Neural cell (in vitro differentiated cells): ENCODE results near the gene RAP1GAP2. TPM values are rescaled to one million over a fixed set of nuclear protein-coding genes. Genes with fewer than 3 reads are reported as not detected.

Source experiments
- H2AFZ ChIP-seq: fragments of 200-600, 300-800 bp; sonication (generic), shearing (Covaris generic); 2 replicates; pipeline ENCODE4 v1.6.0; 2014; ENCODE audit warnings: low read depth, mild to moderate bottlenecking, antibody characterized with exemption, low read length, moderate library complexity
- H3F3A ChIP-seq: fragments of 200-600 bp; shearing (Covaris generic); 2 replicates; pipeline ENCODE4 v1.6.1; 2016; ENCODE audit warnings: mild to moderate bottlenecking, moderate library complexity, mixed read lengths, antibody characterized with exemption, low read length; ENCODE audit not compliant: insufficient read depth, poor library complexity, severe bottlenecking
- H3K27ac ChIP-seq: fragments of 200-600, 300-800 bp; sonication (generic), shearing (Covaris generic); 2 replicates; pipeline ENCODE4 v1.5.1; 2014; ENCODE audit warnings: mild to moderate bottlenecking, low read length, moderate library complexity
- H3K27me3 ChIP-seq: fragments of 300-800, 200-600 bp; sonication (generic), shearing (Covaris generic); 2 replicates; pipeline ENCODE4 v1.6.0; 2014; ENCODE audit warnings: mild to moderate bottlenecking, low read depth, low read length, moderate library complexity; ENCODE audit not compliant: insufficient read depth
- H3K36me3 ChIP-seq: fragments of 300-800, 200-600 bp; sonication (generic), shearing (Covaris generic); 2 replicates; pipeline ENCODE4 v1.5.1; 2014; ENCODE audit warnings: mild to moderate bottlenecking, antibody characterized with exemption, low read length, moderate library complexity; ENCODE audit not compliant: insufficient read depth
- H3K4me2 ChIP-seq: fragments of 300-800, 200-600 bp; sonication (generic), shearing (Covaris generic); 2 replicates; pipeline ENCODE4 v1.6.0; 2014; ENCODE audit warnings: mild to moderate bottlenecking, low read length
- H3K4me3 ChIP-seq: fragments of 300-800, 200-600 bp; sonication (generic), shearing (Covaris generic); 2 replicates; pipeline ENCODE4 v1.5.1; 2014; ENCODE audit warnings: mild to moderate bottlenecking, low read length, moderate library complexity
- H3K79me2 ChIP-seq: fragments of 200-600 bp; shearing (Covaris generic); replicated peaks from 2 replicates; pipeline ENCODE4 v1.6.0; 2014; ENCODE audit warnings: mild to moderate bottlenecking, low read length, moderate library complexity; ENCODE audit not compliant: insufficient read depth
- H3K9ac ChIP-seq: fragments of 300-800, 200-600 bp; sonication (generic), shearing (Covaris generic); 2 replicates; pipeline ENCODE4 v1.6.1; 2016; ENCODE audit warnings: mild to moderate bottlenecking, low read length, mixed read lengths
- H3K9me2 ChIP-seq: fragments of 200-600 bp; shearing (Covaris generic); 2 replicates; pipeline ENCODE4 v1.6.1; 2016; ENCODE audit warnings: mild to moderate bottlenecking, low read length, mixed read lengths; ENCODE audit not compliant: insufficient read depth
- H3K9me3 ChIP-seq: fragments of 200-600, 300-800 bp; sonication (generic), shearing (Covaris generic); 2 replicates; pipeline ENCODE4 v1.6.1; 2016; ENCODE audit warnings: mild to moderate bottlenecking, mixed run types, low read length, moderate library complexity, mixed read lengths
- H4K20me1 ChIP-seq: fragments of 200-600 bp; shearing (Covaris generic); 2 replicates; pipeline ENCODE4 v1.6.1; 2016; ENCODE audit warnings: mild to moderate bottlenecking, mixed run types; ENCODE audit not compliant: insufficient read depth
- EP300 ChIP-seq: fragments of 450-650 bp; conservative IDR thresholded peaks from 2 replicates; pipeline ENCODE4 v1.6.1; 2014; ENCODE audit warnings: antibody characterized with exemption, mild to moderate bottlenecking, moderate library complexity; ENCODE audit not compliant: poor library complexity, severe bottlenecking
- EZH2 ChIP-seq: fragments of 200-600, 300-800 bp; shearing (Covaris generic), sonication (generic); IDR thresholded peaks from 2 replicates; pipeline ENCODE4 v1.6.1; 2014; ENCODE audit warnings: antibody characterized with exemption, low read length, borderline replicate concordance, mild to moderate bottlenecking; ENCODE audit not compliant: insufficient read depth, poor library complexity, severe bottlenecking
- MXI1 ChIP-seq: fragments of 450-650 bp; conservative IDR thresholded peaks from 2 replicates; pipeline ENCODE4 v1.6.1; 2014; ENCODE audit warnings: antibody characterized with exemption, mild to moderate bottlenecking; ENCODE audit not compliant: poor library complexity, severe bottlenecking
- POLR2AphosphoS5 ChIP-seq: IDR thresholded peaks from 2 replicates; pipeline ENCODE4 v1.6.1; 2012
- RAD21 ChIP-seq: fragments of 450-650 bp; conservative IDR thresholded peaks from 2 replicates; pipeline ENCODE4 v1.6.1; 2014; ENCODE audit warnings: antibody characterized with exemption, mild to moderate bottlenecking, moderate library complexity
- SMC3 ChIP-seq: fragments of 450-650 bp; conservative IDR thresholded peaks from 2 replicates; pipeline ENCODE4 v1.6.1; 2014; ENCODE audit warnings: antibody characterized with exemption, mild to moderate bottlenecking, moderate library complexity; ENCODE audit not compliant: poor library complexity
- TAF1 ChIP-seq: IDR thresholded peaks from 2 replicates; pipeline ENCODE4 v1.6.1; 2012; ENCODE audit warnings: low read depth
- polyA plus RNA-seq: library from polyadenylated mRNA; depleted of rRNA; stranded (reverse); fragments of >200 nt; gene quantifications from 2 replicates; pipeline ENCODE4 v1.2.3, GENCODE V29; 2014
- TF ChIP-seq, protein P1 (sequence below): fragments of 450-650 bp; IDR thresholded peaks from 2 replicates; pipeline ENCODE4 v1.5.1; 2014; ENCODE audit warnings: antibody characterized with exemption, mild to moderate bottlenecking, moderate library complexity; ENCODE audit not compliant: poor library complexity, severe bottlenecking
- TF ChIP-seq, protein P2 (sequence below): IDR thresholded peaks from 2 replicates; pipeline ENCODE4 v1.6.1; 2012; ENCODE audit warnings: borderline replicate concordance

The RAP1GAP2 gene
- polyA plus RNA-seq, 1 donor from 2014 or later, result 14.8 TPM

DNA sequence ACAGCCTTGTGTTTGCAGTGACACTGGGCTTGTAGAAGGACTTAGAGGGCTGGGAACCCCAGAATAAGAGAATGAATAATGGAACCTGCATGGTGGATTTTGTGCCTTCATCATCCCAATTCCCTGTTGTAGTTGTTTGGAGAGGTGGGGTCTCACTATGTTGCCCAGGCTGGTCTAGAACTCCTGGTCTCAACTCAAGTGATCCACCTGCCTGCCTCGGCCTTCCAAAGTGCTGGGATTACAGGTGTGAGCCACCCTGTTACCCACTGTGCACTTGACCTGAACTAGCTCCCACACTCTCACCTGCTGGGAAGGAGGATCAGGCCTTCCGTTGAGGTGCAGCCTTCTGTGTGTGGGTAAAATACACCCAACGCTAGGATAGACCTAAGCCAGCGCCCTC, 55.4 kb downstream of the RAP1GAP2 start:
- H3K9me2 ChIP-seq, result no peaks in the 10 kb centered on the region
- no peaks in the 10 kb centered on the region for H3F3A ChIP-seq
- no peak overlapping the region for H3K27ac ChIP-seq
- no peaks in the 10 kb centered on the region for H3K36me3 ChIP-seq
- H3K27me3 ChIP-seq, result peaks cover 52% of the 10 kb centered on the region
- no peaks in the 10 kb centered on the region for H3K79me2 ChIP-seq
- no peak overlapping the region for H3K4me2 ChIP-seq
- TF ChIP-seq RAD21, result no peak
- no peak for TF ChIP-seq POLR2AphosphoS5
- TF ChIP-seq, protein P1, sequence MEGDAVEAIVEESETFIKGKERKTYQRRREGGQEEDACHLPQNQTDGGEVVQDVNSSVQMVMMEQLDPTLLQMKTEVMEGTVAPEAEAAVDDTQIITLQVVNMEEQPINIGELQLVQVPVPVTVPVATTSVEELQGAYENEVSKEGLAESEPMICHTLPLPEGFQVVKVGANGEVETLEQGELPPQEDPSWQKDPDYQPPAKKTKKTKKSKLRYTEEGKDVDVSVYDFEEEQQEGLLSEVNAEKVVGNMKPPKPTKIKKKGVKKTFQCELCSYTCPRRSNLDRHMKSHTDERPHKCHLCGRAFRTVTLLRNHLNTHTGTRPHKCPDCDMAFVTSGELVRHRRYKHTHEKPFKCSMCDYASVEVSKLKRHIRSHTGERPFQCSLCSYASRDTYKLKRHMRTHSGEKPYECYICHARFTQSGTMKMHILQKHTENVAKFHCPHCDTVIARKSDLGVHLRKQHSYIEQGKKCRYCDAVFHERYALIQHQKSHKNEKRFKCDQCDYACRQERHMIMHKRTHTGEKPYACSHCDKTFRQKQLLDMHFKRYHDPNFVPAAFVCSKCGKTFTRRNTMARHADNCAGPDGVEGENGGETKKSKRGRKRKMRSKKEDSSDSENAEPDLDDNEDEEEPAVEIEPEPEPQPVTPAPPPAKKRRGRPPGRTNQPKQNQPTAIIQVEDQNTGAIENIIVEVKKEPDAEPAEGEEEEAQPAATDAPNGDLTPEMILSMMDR, result no peak
- TF ChIP-seq, protein P2, sequence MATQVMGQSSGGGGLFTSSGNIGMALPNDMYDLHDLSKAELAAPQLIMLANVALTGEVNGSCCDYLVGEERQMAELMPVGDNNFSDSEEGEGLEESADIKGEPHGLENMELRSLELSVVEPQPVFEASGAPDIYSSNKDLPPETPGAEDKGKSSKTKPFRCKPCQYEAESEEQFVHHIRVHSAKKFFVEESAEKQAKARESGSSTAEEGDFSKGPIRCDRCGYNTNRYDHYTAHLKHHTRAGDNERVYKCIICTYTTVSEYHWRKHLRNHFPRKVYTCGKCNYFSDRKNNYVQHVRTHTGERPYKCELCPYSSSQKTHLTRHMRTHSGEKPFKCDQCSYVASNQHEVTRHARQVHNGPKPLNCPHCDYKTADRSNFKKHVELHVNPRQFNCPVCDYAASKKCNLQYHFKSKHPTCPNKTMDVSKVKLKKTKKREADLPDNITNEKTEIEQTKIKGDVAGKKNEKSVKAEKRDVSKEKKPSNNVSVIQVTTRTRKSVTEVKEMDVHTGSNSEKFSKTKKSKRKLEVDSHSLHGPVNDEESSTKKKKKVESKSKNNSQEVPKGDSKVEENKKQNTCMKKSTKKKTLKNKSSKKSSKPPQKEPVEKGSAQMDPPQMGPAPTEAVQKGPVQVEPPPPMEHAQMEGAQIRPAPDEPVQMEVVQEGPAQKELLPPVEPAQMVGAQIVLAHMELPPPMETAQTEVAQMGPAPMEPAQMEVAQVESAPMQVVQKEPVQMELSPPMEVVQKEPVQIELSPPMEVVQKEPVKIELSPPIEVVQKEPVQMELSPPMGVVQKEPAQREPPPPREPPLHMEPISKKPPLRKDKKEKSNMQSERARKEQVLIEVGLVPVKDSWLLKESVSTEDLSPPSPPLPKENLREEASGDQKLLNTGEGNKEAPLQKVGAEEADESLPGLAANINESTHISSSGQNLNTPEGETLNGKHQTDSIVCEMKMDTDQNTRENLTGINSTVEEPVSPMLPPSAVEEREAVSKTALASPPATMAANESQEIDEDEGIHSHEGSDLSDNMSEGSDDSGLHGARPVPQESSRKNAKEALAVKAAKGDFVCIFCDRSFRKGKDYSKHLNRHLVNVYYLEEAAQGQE, result no peak
- no peak for TF ChIP-seq EP300
- TF ChIP-seq MXI1, result no peak
- TF ChIP-seq EZH2, result no peak
- no peak for TF ChIP-seq SMC3
- no peak for TF ChIP-seq TAF1
- H3K9ac ChIP-seq, result no peak overlapping the region
- no peak overlapping the region for H2AFZ ChIP-seq
- no peak overlapping the region for H3K4me3 ChIP-seq
- H3K9me3 ChIP-seq, result no peaks in the 10 kb centered on the region
- peaks cover 6% of the 10 kb centered on the region for H4K20me1 ChIP-seq

DNA sequence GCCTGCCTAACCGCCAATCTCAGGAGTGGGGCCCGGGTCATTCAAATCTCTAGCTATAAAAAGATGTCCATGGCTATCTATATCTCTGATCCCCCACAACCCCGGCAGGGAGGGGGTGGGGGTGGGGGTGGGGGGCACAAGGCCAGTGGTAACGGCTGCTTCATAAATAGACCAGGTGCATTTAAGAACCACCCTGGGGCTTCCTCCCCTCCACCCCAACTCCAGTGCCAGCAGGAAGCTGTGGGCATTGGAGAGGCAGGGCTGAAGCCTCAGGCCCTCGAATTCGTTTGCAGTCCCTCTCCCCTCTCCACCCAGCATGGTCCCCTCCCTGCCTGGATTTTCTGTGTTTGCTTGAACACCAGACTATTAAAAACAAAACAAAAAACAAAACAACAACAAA, 56.0 kb downstream of the RAP1GAP2 start:
- Histone ChIP-seq H3K9me3 (no peaks in the 10 kb centered on the region), H3K27me3 (peaks cover 55% of the 10 kb centered on the region), H3K36me3 (no peaks in the 10 kb centered on the region), H3K4me3 (no peak overlapping the region), H3F3A (no peaks in the 10 kb centered on the region), H3K27ac (no peak overlapping the region), H3K4me2 (no peak overlapping the region), H3K9me2 (no peaks in the 10 kb centered on the region), H3K9ac (no peak overlapping the region), H3K79me2 (no peaks in the 10 kb centered on the region), H4K20me1 (peaks cover 6% of the 10 kb centered on the region), H2AFZ (no peak overlapping the region)
- TF ChIP-seq TAF1 (no peak), POLR2AphosphoS5 (no peak), EZH2 (no peak), SMC3 (no peak), EP300 (no peak), RAD21 (no peak), MXI1 (no peak)
- TF ChIP-seq, protein P2, result no peak
- TF ChIP-seq, protein P1, result no peak
